KOPT-K1 (cell line): Measurements from ENCODE around the gene NLRP8.
"Not testable (repeated sequence)": the region's sequence is repeated elsewhere in the genome, so short reads cannot be mapped to it uniquely, and the experiment has no call there.

Experiments used
- H3K27ac ChIP-seq: fragments of 200-600 bp; sonication (generic); 2 replicates; pipeline ENCODE4 v1.5.1; 2016; ENCODE audit warnings: antibody characterized with exemption, mild to moderate bottlenecking, low read depth, low read length; ENCODE audit not compliant: poor library complexity, severe bottlenecking
- H3K36me3 ChIP-seq: fragments of 200-600 bp; sonication (generic); 2 replicates; pipeline ENCODE4 v1.5.1; 2017; ENCODE audit warnings: antibody characterized with exemption, mild to moderate bottlenecking, low read length, moderate library complexity; ENCODE audit not compliant: insufficient read depth
- H3K9me3 ChIP-seq: fragments of 200-600 bp; sonication (generic); 2 replicates; pipeline ENCODE4 v1.5.1; 2017; ENCODE audit warnings: antibody characterized with exemption, low read length, mild to moderate bottlenecking; ENCODE audit not compliant: insufficient read depth, poor library complexity, severe bottlenecking

The NLRP8 gene

DNA sequence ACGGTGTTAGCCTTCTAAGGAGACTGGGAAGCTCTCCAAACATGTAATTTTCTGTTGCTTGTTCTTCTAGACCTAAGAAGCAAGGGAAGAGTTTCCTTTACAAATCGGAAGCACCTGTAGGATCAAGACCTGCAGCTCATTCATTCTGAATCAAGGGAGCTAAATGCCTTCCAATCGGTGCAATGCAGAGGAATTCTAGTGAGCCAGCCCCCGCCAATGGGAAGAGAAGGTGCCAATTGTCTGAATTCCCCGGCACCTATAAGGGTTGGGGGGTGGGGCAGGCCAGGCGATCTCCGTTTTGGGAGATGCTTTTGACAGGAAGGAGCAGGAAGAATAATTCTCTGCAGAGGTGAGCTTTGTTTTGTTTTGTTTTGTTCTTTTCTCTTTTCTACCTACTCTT is 8.4 kb upstream of the NLRP8 start:
- Histone ChIP-seq H3K36me3 (no peaks in the 10 kb centered on the region), H3K9me3 (peaks cover 13% of the 10 kb centered on the region), H3K27ac (no peak overlapping the region)

DNA sequence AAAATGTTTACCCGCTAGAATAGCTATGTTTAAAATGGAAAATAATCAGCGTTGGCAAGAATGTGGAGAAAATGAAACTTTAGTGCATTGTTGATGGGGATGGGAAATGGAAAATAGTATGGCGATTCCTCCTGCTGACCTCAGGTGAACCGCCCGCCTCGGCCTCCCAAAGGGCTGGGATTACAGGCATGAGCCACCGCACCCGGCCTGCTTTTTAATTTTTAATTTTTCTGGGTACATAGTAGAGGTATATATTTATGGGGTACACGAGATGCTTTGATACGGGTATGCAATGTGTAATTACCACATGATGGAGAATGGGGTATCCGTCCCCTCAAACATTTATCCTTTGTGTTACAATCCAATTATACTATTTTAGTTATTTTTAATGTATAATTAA is 7.3 kb upstream of the NLRP8 start:
- peaks cover 4% of the 10 kb centered on the region for H3K9me3 ChIP-seq

DNA sequence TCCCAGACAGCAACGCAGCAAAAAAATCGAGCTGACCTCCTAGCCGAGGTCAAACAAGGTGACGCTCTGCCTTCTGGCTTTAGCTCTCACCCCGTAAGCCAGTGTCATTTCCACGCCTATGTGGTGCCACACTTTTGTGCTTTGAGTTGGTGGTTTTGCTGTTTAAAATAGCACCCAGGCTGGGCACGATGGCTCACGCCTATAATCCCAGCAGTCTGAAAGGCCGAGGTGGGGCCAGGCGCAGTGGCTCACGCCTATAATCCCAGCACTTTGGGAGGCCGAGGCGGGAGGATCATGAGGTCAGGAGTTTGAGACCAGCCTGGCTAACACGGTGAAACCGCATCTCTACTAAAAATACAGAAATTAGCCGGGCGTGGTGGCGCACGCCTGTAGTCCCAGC is 2.9 kb downstream of the NLRP8 start:
- not testable (repeated sequence) for H3K9me3 ChIP-seq, H3K27ac ChIP-seq, H3K36me3 ChIP-seq

More for the DNA sequence above, 7.3 kb upstream of the NLRP8 start:
- H3K36me3 ChIP-seq, result no peaks in the 10 kb centered on the region
- H3K27ac ChIP-seq, result no peak overlapping the region

DNA sequence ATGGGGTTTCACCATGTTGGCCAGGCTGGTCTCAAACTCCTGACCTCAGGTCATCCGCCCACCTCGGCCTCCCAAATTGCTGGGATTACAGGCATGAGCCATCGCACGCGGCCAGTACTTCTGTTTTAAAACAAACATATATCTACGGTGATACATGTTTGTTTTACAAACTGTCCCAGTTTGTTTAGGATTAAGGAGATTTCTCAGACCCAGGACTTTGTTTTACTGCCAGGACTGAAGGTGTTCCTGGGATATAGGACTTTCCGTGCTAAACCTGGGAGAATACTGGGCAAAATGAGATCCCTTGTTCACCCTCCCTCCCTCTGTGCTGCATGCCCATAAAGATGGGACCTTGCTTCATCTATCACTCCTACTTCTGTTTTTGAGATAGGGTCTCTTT is 8.8 kb downstream of the NLRP8 start:
- no peaks in the 10 kb centered on the region for H3K9me3 ChIP-seq
- H3K36me3 ChIP-seq, result no peaks in the 10 kb centered on the region
- H3K27ac ChIP-seq, result no peak overlapping the region

DNA sequence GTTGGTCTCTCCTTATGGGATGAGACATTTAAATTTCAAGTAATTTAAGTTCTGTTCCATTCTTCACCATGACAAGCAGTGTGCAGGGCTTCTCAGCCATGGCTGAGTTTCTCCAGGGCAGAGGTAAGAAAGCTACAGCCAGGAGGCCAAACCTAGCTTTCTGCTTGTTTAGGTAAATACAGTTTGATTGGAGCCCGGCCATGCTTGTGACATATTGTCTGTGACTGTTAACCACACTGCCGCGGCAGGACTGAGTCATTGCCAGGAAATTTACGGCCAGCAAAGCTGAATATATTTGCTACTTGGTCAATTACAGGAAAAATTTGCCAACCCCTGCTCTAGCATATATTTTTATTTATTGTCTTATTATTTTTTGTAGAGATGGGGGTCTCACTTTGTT is 10.7 kb downstream of the NLRP8 start:
- no peaks in the 10 kb centered on the region for H3K36me3 ChIP-seq
- H3K9me3 ChIP-seq, result no peaks in the 10 kb centered on the region
- no peak overlapping the region for H3K27ac ChIP-seq

DNA sequence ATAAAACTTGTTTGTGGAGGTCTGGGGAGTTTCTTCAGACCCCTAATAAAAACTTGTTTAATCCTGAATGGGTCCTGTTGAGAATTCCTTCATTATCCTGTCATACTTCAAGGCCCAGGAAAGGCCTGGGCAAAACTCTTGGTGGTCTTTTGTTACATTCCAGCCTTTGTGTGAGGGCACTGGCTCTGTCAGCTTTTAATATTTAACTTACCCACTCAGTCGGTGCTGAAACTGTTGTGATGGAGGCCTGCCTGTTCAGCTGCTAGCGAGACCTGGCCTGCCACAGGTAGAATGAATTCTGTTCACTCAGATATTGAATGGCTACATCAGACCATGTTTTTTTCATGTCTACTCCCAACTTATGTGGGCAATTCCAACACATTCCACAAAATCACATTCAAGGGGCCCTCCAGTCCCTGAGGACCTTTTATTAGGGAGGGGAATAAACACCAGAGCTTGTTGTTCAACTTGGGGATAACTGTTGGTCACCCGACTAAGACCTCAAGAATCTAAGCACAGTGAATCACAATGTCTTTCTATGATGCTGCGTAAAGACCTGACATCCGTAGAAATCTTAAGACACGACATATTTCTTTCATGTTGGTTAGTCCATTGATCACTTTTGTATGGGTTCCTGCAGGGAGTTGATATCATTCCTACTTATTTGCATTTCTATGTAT is 12.5 kb downstream of the NLRP8 start:
- H3K36me3 ChIP-seq, result no peaks in the 10 kb centered on the region
- H3K9me3 ChIP-seq, result no peaks in the 10 kb centered on the region
- no peak overlapping the region for H3K27ac ChIP-seq

DNA sequence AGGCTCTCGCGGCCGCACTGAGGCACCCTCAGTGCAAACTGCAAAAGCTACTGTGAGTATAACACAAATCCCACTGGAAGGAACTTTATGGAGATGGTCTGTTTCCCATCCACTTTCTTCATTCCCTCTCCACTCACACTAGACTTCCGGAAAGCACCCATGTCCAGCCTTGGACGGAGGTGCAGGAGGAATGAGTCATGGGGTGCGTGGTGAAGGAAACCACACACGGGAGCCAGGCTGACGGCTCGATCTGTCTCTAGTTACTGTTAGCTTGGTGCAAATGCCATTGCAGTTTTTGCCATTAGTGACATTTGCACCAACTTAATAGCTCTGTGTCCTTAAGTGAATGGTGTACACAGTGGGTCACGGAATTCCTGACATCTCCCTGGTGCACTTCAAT is 14.6 kb downstream of the NLRP8 start:
- H3K36me3 ChIP-seq, result no peaks in the 10 kb centered on the region
- H3K27ac ChIP-seq, result no peak overlapping the region
- H3K9me3 ChIP-seq, result no peaks in the 10 kb centered on the region

DNA sequence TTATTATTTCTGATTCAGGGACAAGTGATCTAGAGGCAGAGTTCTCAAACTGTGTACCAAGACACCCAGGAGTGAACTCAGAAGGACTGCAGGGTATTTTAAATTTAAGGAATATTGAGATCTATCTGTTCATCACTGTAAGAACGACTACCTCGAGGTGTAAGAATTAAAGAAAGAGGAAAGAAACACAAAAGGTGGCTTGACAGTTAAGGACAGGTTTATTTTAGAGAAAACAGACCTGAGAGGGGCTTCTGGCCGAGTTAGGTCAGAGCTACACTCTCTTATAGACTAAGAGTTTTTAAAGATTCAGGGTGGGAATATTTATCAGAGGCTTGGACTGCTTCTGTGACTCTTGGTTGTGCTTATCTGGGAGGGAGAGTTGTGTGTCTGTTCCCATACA is 26.4 kb downstream of the NLRP8 start:
- H3K9me3 ChIP-seq, result peaks cover 5% of the 10 kb centered on the region
- H3K36me3 ChIP-seq, result no peaks in the 10 kb centered on the region
- H3K27ac ChIP-seq, result no peak overlapping the region

DNA sequence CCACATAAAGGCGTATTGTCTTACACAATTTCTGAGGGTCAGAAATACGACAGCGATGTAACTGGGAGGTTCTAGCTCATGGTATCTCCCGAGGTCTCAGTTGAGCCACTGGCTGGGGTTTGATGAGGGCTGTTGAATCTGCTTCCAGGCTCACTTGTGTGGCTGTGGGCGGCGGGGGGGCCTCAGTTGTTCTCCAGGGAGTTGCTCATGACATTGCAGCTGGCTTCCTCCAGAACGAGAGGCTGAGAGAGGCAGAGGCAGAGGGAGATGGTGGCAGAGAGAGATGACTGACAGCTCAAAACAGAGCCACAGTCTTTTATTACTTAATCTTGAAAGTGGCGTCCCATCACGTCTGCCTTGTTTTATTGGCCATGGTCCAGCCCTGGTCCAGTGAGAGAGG is 32.8 kb downstream of the NLRP8 start:
- peaks cover 9% of the 10 kb centered on the region for H3K9me3 ChIP-seq
- H3K36me3 ChIP-seq, result no peaks in the 10 kb centered on the region
- H3K27ac ChIP-seq, result no peak overlapping the region

DNA sequence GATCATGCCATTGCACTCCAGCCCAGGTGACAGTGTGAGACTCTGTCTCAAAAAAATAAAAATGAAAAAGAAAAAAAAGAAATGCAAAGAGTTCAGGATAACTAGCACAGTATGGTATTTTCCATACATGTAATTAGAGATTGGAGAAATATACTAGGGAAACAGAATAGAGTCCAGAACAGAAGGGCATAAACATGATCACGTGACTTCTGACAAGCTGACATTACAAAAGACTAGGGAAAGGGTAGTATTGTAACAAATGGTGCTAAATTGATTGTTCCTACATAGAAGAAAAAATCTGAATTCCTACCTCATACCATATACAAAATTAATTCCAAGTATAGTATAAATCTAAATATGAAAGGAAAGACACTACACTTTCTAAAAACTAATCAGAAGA is 37.6 kb downstream of the NLRP8 start:
- no peaks in the 10 kb centered on the region for H3K36me3 ChIP-seq
- H3K27ac ChIP-seq, result no peak overlapping the region
- H3K9me3 ChIP-seq, result no peaks in the 10 kb centered on the region

DNA sequence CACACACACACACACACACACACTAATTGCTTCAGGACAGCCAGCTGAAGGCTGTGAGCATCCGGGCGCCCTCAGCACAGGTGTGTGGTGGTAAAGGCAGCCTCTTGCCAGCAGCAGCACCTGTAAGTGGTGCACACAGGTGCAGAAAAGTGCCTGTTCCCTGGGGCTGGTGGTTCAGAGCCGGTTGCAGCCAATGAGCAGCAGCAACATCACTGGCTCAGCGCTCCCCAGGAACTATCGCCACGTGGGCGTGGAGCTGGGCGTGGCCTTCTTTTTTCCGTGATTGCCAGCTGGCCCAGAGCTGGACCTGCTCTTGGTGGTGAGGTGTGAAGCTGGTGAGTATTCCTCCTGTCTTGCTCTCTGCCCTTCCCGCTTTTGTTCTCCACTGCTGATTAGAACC is 38.9 kb downstream of the NLRP8 start, which contains the start of gene NLRP5:
TSS of gene NLRP5 (plus strand) at position 289 of the 400 bp plus-strand sequence.
- Histone ChIP-seq H3K36me3 (no peaks in the 10 kb centered on the region), H3K9me3 (no peaks in the 10 kb centered on the region), H3K27ac (no peak within 1 kb of the TSS)

DNA sequence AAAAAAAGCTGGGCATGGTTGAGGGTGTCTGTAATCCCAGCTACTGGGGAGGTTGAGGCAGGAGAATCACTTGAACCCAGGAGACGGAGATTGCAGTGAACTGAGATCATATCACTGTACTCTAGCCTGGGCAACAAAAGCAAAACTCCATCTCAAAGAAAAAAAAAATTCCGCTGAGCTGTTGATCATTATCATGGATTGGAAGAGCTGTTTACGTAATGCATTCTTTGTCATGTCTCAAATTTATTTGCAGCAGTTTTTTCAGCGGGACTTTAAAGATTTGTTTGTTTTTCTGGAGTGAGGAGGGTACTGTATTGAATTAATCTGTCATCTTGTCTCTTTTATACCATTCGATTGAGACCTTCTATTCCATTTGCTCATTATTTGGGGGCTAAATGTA is 43.2 kb downstream of the NLRP8 start:
- peaks cover 6% of the 10 kb centered on the region for H3K9me3 ChIP-seq
- H3K27ac ChIP-seq, result no peak overlapping the region
- H3K36me3 ChIP-seq, result no peaks in the 10 kb centered on the region

DNA sequence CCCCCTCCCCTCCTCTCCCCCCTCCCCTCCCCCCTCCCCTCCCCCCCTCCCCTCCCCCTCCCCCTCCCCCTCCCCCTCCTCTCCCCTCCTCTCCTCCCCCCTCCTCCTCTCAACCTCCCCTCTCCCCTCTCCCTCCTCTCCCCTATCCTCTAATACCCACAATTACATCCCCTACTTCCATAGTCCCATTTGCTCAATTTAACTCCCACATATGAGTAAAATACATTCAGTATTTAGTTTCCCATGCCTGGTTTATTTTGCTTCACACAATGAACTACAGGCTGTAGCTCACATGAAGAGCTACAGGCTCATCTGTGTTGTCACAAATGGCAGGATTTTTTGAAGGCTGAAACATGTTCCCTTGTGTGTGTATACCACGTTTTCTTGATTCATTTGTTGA is 45.9 kb downstream of the NLRP8 start:
- H3K36me3 ChIP-seq, result no peaks in the 10 kb centered on the region
- H3K9me3 ChIP-seq, result peaks cover 6% of the 10 kb centered on the region
- no peak overlapping the region for H3K27ac ChIP-seq

DNA sequence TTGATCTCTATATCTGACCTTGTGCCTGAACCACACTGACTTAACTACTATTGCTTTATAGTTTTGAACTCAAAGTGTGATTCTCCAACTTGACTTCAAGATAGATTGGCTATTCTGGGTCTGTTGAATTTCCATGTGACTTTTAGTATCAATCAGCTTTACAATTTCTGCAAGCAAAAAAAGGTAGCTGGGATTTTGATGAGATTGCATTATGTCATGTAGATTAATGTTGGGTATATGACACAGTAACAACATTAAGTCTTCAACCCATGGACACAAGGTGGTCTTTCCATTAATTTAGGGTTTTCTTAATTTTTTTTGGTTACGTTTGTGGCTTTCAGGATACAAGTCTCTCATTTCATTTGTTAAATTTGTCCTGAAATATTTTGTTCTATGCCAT is 67.1 kb downstream of the NLRP8 start:
- no peaks in the 10 kb centered on the region for H3K36me3 ChIP-seq
- H3K27ac ChIP-seq, result no peak overlapping the region
- no peaks in the 10 kb centered on the region for H3K9me3 ChIP-seq

DNA sequence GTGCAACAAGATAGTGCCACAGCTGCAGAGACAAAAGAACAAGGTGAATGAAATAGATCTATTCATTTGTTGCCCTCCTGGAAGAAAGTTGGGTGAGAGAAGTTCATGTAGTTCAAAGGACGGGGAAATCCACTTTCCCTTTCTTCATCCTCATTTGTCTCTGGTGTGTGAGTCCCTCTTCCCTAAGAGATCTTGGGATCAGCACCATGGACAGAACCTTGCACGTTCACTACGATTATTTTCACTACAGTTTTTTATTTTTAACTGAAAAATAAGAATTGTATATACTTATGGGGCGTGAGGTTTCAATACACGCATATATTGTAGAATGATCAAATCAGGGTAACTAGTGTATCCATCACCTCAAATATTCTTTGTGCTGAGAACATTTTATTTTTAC is 68.1 kb downstream of the NLRP8 start:
- no peaks in the 10 kb centered on the region for H3K36me3 ChIP-seq
- H3K9me3 ChIP-seq, result no peaks in the 10 kb centered on the region
- no peak overlapping the region for H3K27ac ChIP-seq

DNA sequence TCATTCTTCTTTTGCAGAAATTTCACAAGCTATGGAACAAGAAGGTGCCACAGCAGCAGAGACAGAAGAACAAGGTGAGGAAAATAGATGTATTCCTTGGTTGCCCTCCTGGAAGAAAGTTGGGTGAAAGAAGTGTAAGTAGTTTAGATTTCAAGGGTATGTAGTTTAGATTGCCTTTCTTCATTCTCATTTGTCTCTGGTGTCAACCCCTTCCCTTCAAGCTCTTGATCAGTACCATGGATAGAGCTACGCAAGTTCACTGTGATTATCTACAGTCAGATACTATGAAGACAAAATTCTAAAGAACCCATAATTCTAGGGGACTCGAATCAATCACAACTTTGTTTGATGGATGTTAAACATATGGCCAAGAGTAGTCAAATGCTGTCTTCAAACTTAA is 71.7 kb downstream of the NLRP8 start:
- not testable (repeated sequence) for H3K9me3 ChIP-seq, H3K36me3 ChIP-seq, H3K27ac ChIP-seq
